A549 (cell line): ENCODE results near the gene PLEKHG7.

Experiments
- CTCF ChIP-seq: fragments of >200 bp; sonication (Bioruptor Twin); formaldehyde crosslinking; IDR thresholded peaks from 3 replicates; pipeline ENCODE4 v1.5.1; 2016
- JUN ChIP-seq, 2 experiments: fragments of >200 bp; sonication (Bioruptor Twin); formaldehyde crosslinking; IDR thresholded peaks; 2 replicates in 1 of 2; 3 replicates in 1 of 2; pipeline ENCODE4 v1.6.1; 2016 to 2017
- POLR2A ChIP-seq: IDR thresholded peaks from 2 replicates; pipeline ENCODE4 v1.6.1; 2012; ENCODE audit warnings: mild to moderate bottlenecking, low read length
- SMC3 ChIP-seq: fragments of >200 bp; sonication (Bioruptor Twin); formaldehyde crosslinking; IDR thresholded peaks from 3 replicates; pipeline ENCODE4 v1.6.1; 2018; ENCODE audit warnings: inconsistent platforms
- TF ChIP-seq, protein P1 (sequence below): fragments of 200-600 bp; sonication (generic); IDR thresholded peaks from 2 replicates; pipeline ENCODE4 v1.6.1; 2016; ENCODE audit warnings: antibody characterized with exemption, mild to moderate bottlenecking, moderate library complexity

GRCh38 chr12:92796650-92797049, 93.9 kb downstream of the PLEKHG7 start:
- TF ChIP-seq CTCF = no peak
- TF ChIP-seq, protein P1, sequence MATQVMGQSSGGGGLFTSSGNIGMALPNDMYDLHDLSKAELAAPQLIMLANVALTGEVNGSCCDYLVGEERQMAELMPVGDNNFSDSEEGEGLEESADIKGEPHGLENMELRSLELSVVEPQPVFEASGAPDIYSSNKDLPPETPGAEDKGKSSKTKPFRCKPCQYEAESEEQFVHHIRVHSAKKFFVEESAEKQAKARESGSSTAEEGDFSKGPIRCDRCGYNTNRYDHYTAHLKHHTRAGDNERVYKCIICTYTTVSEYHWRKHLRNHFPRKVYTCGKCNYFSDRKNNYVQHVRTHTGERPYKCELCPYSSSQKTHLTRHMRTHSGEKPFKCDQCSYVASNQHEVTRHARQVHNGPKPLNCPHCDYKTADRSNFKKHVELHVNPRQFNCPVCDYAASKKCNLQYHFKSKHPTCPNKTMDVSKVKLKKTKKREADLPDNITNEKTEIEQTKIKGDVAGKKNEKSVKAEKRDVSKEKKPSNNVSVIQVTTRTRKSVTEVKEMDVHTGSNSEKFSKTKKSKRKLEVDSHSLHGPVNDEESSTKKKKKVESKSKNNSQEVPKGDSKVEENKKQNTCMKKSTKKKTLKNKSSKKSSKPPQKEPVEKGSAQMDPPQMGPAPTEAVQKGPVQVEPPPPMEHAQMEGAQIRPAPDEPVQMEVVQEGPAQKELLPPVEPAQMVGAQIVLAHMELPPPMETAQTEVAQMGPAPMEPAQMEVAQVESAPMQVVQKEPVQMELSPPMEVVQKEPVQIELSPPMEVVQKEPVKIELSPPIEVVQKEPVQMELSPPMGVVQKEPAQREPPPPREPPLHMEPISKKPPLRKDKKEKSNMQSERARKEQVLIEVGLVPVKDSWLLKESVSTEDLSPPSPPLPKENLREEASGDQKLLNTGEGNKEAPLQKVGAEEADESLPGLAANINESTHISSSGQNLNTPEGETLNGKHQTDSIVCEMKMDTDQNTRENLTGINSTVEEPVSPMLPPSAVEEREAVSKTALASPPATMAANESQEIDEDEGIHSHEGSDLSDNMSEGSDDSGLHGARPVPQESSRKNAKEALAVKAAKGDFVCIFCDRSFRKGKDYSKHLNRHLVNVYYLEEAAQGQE = no peak
- TF ChIP-seq JUN (IDR thresholded peaks at IDR 0.05) = no peak
- TF ChIP-seq POLR2A = no peak
- no peak for TF ChIP-seq SMC3
